Esophagus squamous epithelium (tissue), 5 donors: Measurements from ENCODE around the gene STK16. TPM values are rescaled to one million over a fixed set of nuclear protein-coding genes. Genes with fewer than 3 reads are reported as not detected.

Experiments
- DNase-seq: peaks from one replicate; lab custom pipeline; 2025; lab: John Stamatoyannopoulos, UW
- H3K27ac ChIP-seq, 4 donors: fragments of 200-600 bp; sonication (generic); one replicate each; pipeline ENCODE4 v1.5.1; 2016 to 2019; ENCODE audit warnings: mild to moderate bottlenecking in 1 of 4
- H3K27me3 ChIP-seq, 4 donors: fragments of 200-600 bp; sonication (generic); 1 replicate in 3 of 4; 2 replicates in 1 of 4; pipeline versions ENCODE4 v1.5.1 to v1.6.0; 2017 to 2021; ENCODE audit warnings: antibody characterized with exemption in 1 of 4
- H3K36me3 ChIP-seq, 3 donors: fragments of 200-600 bp; sonication (generic); one replicate each; pipeline ENCODE4 v1.5.1; 2016 to 2019
- H3K4me1 ChIP-seq, 3 donors: fragments of 200-600 bp; sonication (generic); one replicate each; pipeline ENCODE4 v1.5.1; 2017 to 2019
- H3K4me3 ChIP-seq, 4 donors: fragments of 200-600 bp; sonication (generic); 1 replicate in 3 of 4; 2 replicates in 1 of 4; pipeline ENCODE4 v1.5.1; 2016 to 2019; ENCODE audit warnings: mild to moderate bottlenecking in 2 of 4, moderate library complexity in 1 of 4
- H3K9me3 ChIP-seq, 3 donors: fragments of 200-600 bp; sonication (generic); one replicate each; pipeline ENCODE4 v1.5.1; 2016 to 2019
- CTCF ChIP-seq, 6 experiments: fragments of 450-650 bp in 4 of 6; fragments of 200-600 bp in 2 of 6; sonication (generic) in 2 of 6; IDR thresholded peaks; one replicate each; pipeline ENCODE4 v1.5.1; 2016 to 2019; ENCODE audit warnings: antibody characterized with exemption in 6 of 6, mild to moderate bottlenecking in 4 of 6, moderate library complexity in 4 of 6
- POLR2A ChIP-seq, 4 donors: fragments of 450-650 bp; IDR thresholded peaks; one replicate each; pipeline ENCODE4 v1.6.1; 2017; ENCODE audit warnings: antibody characterized with exemption in 4 of 4, mild to moderate bottlenecking in 4 of 4, moderate library complexity in 3 of 4
- WGBS, 2 donors: methylation state at CpG; one replicate each; pipeline ENCODE4 v1.1.5; 2018; 5-methylcytosine and 5-hydroxymethylcytosine counted together
- intact Hi-C: fragments of 100-400 bp; cut with DNase I; formaldehyde crosslinking; loops from one replicate; pipeline ENCODE4 v1.15.0; 2022
- total RNA-seq, 4 donors: library from RNA; depleted of rRNA; stranded (reverse); fragments of >200 nt; gene quantifications; one replicate each; pipeline ENCODE4 v1.1.0, GENCODE V29; 2016
- donor health status: DM: yes; HTN: yes; CAD: no.

The STK16 gene
- total RNA-seq, 4 donors from 2014 or later: 8.6 to 27.4 (median 19.3) TPM

GRCh38 chr2:219274361-219274921 is 29.2 kb downstream of the STK16 start:
- Histone ChIP-seq H3K27me3 (no peaks in the 10 kb centered on the region), H3K36me3 (no peaks in the 10 kb centered on the region), H3K4me3 (no peak overlapping the region), H3K9me3 (no peaks in the 10 kb centered on the region), H3K4me1 (peaks cover 13 to 52% (median 27%) of the 10 kb centered on the region in 3 donors), H3K27ac (peak overlapping the region; percentile 85 to 91 (median 90))
- TF ChIP-seq CTCF (IDR thresholded peaks at IDR 0.05) (no peak), POLR2A (IDR thresholded peaks at IDR 0.05) (no peak)
- intact Hi-C loops: no loop called here
- 15 to 44% methylated on average over 3 to 6 of the region's 6 CpGs for WGBS, 2 donors
- DNase-seq: no peak

DNA sequence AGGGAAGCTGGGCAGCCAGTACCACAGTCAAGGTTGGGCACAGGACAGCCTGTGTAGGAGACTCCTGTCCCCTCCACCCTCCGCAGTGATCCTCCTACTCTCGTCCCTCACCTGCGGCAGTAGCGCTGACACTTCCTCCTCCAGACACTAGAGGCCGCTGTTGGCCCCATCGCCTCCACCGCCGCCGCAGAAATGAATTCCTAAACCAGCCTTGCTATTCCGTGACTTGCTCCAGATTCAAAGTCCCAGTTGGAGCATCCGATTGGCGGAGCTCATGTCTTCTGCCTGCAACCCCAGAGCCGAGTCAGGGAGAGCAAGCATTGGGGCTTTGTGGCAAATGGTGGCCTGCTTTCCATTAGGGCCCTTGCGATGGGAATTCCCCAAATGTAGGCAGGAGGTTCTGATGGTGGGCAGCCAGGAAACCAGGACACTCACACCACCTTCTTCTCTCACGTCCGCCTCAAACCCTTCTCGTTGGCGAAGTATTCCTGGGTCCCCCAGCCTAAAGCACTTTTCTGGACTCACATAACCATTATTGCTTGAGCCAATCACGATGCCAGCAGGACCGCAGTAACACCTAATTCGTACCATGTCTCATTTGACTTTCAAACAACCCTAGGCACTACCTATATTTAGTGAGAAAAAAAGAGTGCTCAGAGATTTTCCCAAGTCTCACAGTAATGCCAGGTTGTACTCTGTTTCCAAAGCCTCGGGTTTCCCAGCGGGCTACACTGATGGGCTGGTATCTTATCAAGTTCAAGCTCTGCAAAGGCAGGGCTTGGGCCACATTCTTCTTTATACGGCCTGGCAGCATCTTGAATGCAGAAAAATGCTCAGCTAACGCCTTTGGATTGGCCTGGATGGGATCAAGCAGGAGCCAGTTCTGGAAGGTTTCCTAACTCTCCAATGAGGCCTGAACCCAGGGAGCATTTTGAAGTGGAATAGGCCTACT is 32.7 kb downstream of the STK16 start:
- Histone ChIP-seq H3K4me1 (peaks cover 24 to 69% (median 35%) of the 10 kb centered on the region in 3 donors), H3K27ac (peak overlapping the region; percentile 95 to 99 (median 97)), H3K36me3 (peaks cover 0 to 28% (median 0%) of the 10 kb centered on the region in 3 donors), H3K4me3 (peak overlapping the region in 2 of 4 donors; percentile 6 to 95), H3K9me3 (no peaks in the 10 kb centered on the region), H3K27me3 (no peaks in the 10 kb centered on the region)
- 21 to 37% methylated on average over 19 to 23 of the region's 25 CpGs for WGBS, 2 donors
- TF ChIP-seq POLR2A (IDR thresholded peaks at IDR 0.05): no peak
- peak; percentile 93 to 99 (median 97) for TF ChIP-seq CTCF (IDR thresholded peaks at IDR 0.05)
- DNase-seq: no peak
- intact Hi-C loops: no loop called here

DNA sequence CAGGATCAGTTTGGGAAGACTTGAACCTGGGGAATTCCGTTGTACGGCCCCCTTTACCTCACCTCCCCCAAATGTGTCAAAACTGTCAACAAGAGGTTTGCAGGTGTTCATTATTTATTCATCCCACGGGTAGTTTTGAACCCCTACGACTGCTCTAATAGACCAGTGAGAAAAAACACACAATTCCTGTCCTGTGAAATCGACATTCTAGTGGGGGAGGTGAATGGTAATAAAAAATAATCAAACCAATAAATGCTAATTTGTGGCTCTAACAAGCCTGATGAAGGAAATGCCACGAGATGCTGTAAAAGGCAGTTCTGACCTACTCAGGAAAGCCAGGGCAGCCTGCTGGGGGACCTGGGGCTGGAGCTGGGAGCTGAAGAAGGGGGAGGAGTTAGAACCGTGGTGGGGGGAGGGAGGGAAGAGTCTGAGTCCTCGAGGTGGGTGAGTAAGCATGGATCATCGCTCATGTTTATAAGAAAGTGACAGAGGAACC is 33.4 kb downstream of the STK16 start:
- peak overlapping the region; percentile 62 to 95 (median 78) for H3K4me3 ChIP-seq
- H3K27ac ChIP-seq: peak overlapping the region; percentile 95 to 99 (median 97)
- H3K36me3 ChIP-seq: peaks cover 0 to 35% (median under 1%) of the 10 kb centered on the region in 3 donors
- no peaks in the 10 kb centered on the region for H3K27me3 ChIP-seq
- intact Hi-C loops: no loop called here
- DNase-seq: no peak
- TF ChIP-seq POLR2A (IDR thresholded peaks at IDR 0.05): no peak
- TF ChIP-seq CTCF (IDR thresholded peaks at IDR 0.05): peak in 1 of 6 experiments; percentile 4
- H3K4me1 ChIP-seq: peaks cover 24 to 69% (median 35%) of the 10 kb centered on the region in 3 donors
- H3K9me3 ChIP-seq: no peaks in the 10 kb centered on the region
- WGBS, 2 donors: 5 to 15% methylated on average over 9 of the region's 9 CpGs

GRCh38 chr2:219279151-219279915 is 34.1 kb downstream of the STK16 start, which contains the start of gene DNAJB2:
TSS of gene DNAJB2 (plus strand) at chr2:219279366. CDS start at chr2:219279834, 468 bp downstream.
- intact Hi-C loops: no loop called here

More at GRCh38 chr2:219279151-219279915, 34.1 kb downstream of the STK16 start, which contains the start of gene DNAJB2:
- H3K27ac ChIP-seq: peak within 1 kb of the TSS; percentile 95 to 99 (median 97)
- DNase-seq: peak; percentile 94
- H3K4me1 ChIP-seq: peaks cover 24 to 68% (median 31%) of the 10 kb centered on the region in 3 donors
- peak within 1 kb of the TSS; percentile 62 to 95 (median 78) for H3K4me3 ChIP-seq
- 0% methylated on average over 7 of the region's 65 CpGs for WGBS, 2 donors
- no peaks in the 10 kb centered on the region for H3K27me3 ChIP-seq
- TF ChIP-seq CTCF (IDR thresholded peaks at IDR 0.05): no peak
- TF ChIP-seq POLR2A (IDR thresholded peaks at IDR 0.05): peak in 3 of 4 donors; percentile 80 to 96 (median 94)
- no peaks in the 10 kb centered on the region for H3K9me3 ChIP-seq
- H3K36me3 ChIP-seq: peaks cover 0 to 41% (median 6%) of the 10 kb centered on the region in 3 donors
